HCT116 (cell line): ENCODE measurements around the gene GNAS. TPM values are rescaled to one million over a fixed set of nuclear protein-coding genes. Genes with fewer than 3 reads are reported as not detected.

Experiments used
- ATAC-seq: fragments of 200-7000 bp; cut with Tn5 transposase; 2 replicates; pipeline ENCODE4 v1.9.1; 2020; ENCODE audit warnings: mild to moderate bottlenecking, moderate library complexity
- BruUV-seq: library from RNA; stranded (reverse); fragments of 400-500 nt; replicated peaks from 2 replicates; lab custom pipeline; 2021; lab: Mats Ljungman, UMichigan
- CTCF ChIA-PET: fragments of 300-600 bp; sonication (Branson Sonifier 250); formaldehyde crosslinking; loops from one replicate; lab custom pipeline; 2021; ENCODE audit warnings: antibody characterized with exemption; lab: Charles Lee
- POLR2A ChIA-PET: fragments of 300-600, 350-600 bp; sonication (Branson Sonifier 250); formaldehyde crosslinking; loops from one replicate; lab custom pipeline; 2021; ENCODE audit warnings: antibody characterized with exemption; lab: Charles Lee
- RAD21 ChIA-PET, 2 experiments: fragments of 300-600 bp; sonication (Branson Sonifier 250); formaldehyde crosslinking; loops; one replicate each; lab custom pipeline; 2023; ENCODE audit warnings: low total read pairs in 2 of 2; ENCODE audit not compliant: uncharacterized antibody in 2 of 2, unreplicated experiment in 2 of 2, low non-redundant PET in 1 of 2; lab: Charles Lee
- DNase-seq: peaks from one replicate; pipeline ENCODE4 v3.0.0-alpha.2; 2010; ENCODE audit warnings: low read depth, low spot score
- H2AFZ ChIP-seq: fragments of 200-600 bp; shearing (Covaris generic), sonication (generic); 2 replicates; pipeline ENCODE4 v1.6.1; 2017; ENCODE audit warnings: low read depth, mixed run types, mixed read lengths, antibody characterized with exemption, low read length; ENCODE audit not compliant: poor library complexity, severe bottlenecking
- H3K27ac ChIP-seq: 2 replicates; pipeline ENCODE4 v1.5.1; 2012; ENCODE audit warnings: low read depth, low read length
- H3K27me3 ChIP-seq: fragments of 200-600 bp; sonication (generic); 2 replicates; pipeline ENCODE4 v1.6.1; 2016; ENCODE audit warnings: mixed run types, low read length, mixed read lengths; ENCODE audit not compliant: insufficient read depth
- H3K36me3 ChIP-seq, 2 experiments: fragments of 200-500 bp in 1 of 2; fragments of 200-600 bp in 1 of 2; sonication (Bioruptor generic) in 1 of 2; sonication (generic) in 1 of 2; 2 replicates each; pipeline versions ENCODE4 v1.5.1 to v1.6.1; 2014 to 2016; ENCODE audit warnings: low read length in 2 of 2, inconsistent platforms in 1 of 2, mixed read lengths in 1 of 2, mixed run types in 1 of 2; ENCODE audit not compliant: insufficient read depth in 2 of 2, control insufficient read depth in 1 of 2
- H3K4me1 ChIP-seq, 2 experiments: fragments of 200-600 bp in 1 of 2; sonication (generic) in 1 of 2; 2 replicates each; pipeline versions ENCODE4 v1.5.1 to v1.6.1; 2012 to 2017; ENCODE audit warnings: low read length in 2 of 2, inconsistent platforms in 1 of 2, mild to moderate bottlenecking in 1 of 2, mixed read lengths in 1 of 2, mixed run types in 1 of 2, moderate library complexity in 1 of 2; ENCODE audit not compliant: insufficient read depth in 2 of 2, control insufficient read depth in 1 of 2
- H3K4me2 ChIP-seq: fragments of 200-600 bp; sonication (generic); 2 replicates; pipeline ENCODE4 v1.6.1; 2017; ENCODE audit warnings: mixed run types, low read length, mixed read lengths
- H3K4me3 ChIP-seq, 2 experiments: fragments of 200-600 bp in 1 of 2; sonication (generic) in 1 of 2; replicated peaks in 1 of 2; 2 replicates each; pipeline ENCODE4 v1.5.1; 2011 to 2016; ENCODE audit warnings: low read length in 2 of 2, control low read depth in 1 of 2, low read depth in 1 of 2, mild to moderate bottlenecking in 1 of 2, mixed read lengths in 1 of 2, mixed run types in 1 of 2
- H3K79me2 ChIP-seq: fragments of 200-600 bp; sonication (generic); 2 replicates; pipeline ENCODE4 v1.6.1; 2017; ENCODE audit warnings: mild to moderate bottlenecking, mixed run types, low read length, moderate library complexity, mixed read lengths; ENCODE audit not compliant: insufficient read depth
- H3K9ac ChIP-seq: fragments of 200-600 bp; sonication (generic); 2 replicates; pipeline ENCODE4 v1.6.1; 2016; ENCODE audit warnings: low read length, mixed read lengths
- H3K9me2 ChIP-seq: fragments of 200-600 bp; sonication (generic), shearing (Covaris generic); 2 replicates; pipeline ENCODE4 v1.6.1; 2017; ENCODE audit warnings: mixed run types, mild to moderate bottlenecking, moderate library complexity; ENCODE audit not compliant: insufficient read depth
- H3K9me3 ChIP-seq, 2 experiments: fragments of 200-500 bp in 1 of 2; fragments of 200-600 bp in 1 of 2; sonication (Bioruptor generic) in 1 of 2; sonication (generic) in 1 of 2; 2 replicates each; pipeline ENCODE4 v1.6.1; 2014 to 2017; ENCODE audit warnings: low read length in 2 of 2, mixed read lengths in 2 of 2, inconsistent platforms in 1 of 2, low read depth in 1 of 2, mild to moderate bottlenecking in 1 of 2, mixed run types in 1 of 2, moderate library complexity in 1 of 2; ENCODE audit not compliant: control insufficient read depth in 1 of 2, insufficient read depth in 1 of 2
- H4K20me1 ChIP-seq: fragments of 200-600 bp; sonication (generic), shearing (Covaris generic); 2 replicates; pipeline ENCODE4 v1.6.1; 2017; ENCODE audit warnings: mixed run types, mild to moderate bottlenecking, moderate library complexity; ENCODE audit not compliant: insufficient read depth
- CBX3 ChIP-seq: IDR thresholded peaks from 2 replicates; pipeline ENCODE4 v1.6.1; 2012; ENCODE audit warnings: low read depth
- CEBPB ChIP-seq: IDR thresholded peaks from 2 replicates; pipeline ENCODE4 v1.6.1; 2012; ENCODE audit warnings: low read depth
- CTCF ChIP-seq, 3 experiments: fragments of 200-600 bp in 1 of 3; sonication (generic) in 1 of 3; IDR thresholded peaks in 2 of 3; conservative IDR thresholded peaks in 1 of 3; 2 replicates each; pipeline ENCODE4 v1.5.1; 2012 to 2017; ENCODE audit warnings: low read depth in 2 of 3, low read length in 2 of 3, antibody characterized with exemption in 1 of 3, borderline replicate concordance in 1 of 3, control low read depth in 1 of 3, mild to moderate bottlenecking in 1 of 3, mixed read lengths in 1 of 3, mixed run types in 1 of 3, moderate library complexity in 1 of 3; ENCODE audit not compliant: insufficient read depth in 1 of 3
- EGR1 ChIP-seq: IDR thresholded peaks from 2 replicates; pipeline ENCODE4 v1.6.1; 2012; ENCODE audit warnings: low read depth
- EZH2phosphoT487 ChIP-seq: fragments of 200-600 bp; IDR thresholded peaks from 2 replicates; pipeline ENCODE4 v1.6.1; 2018; ENCODE audit warnings: antibody characterized with exemption, borderline replicate concordance
- FOSL1 ChIP-seq: IDR thresholded peaks from 2 replicates; pipeline ENCODE4 v1.6.1; 2012; ENCODE audit warnings: low read depth
- JUND ChIP-seq: IDR thresholded peaks from 2 replicates; pipeline ENCODE4 v1.6.1; 2012
- MAX ChIP-seq: IDR thresholded peaks from 2 replicates; pipeline ENCODE4 v1.6.1; 2012
- POLR2AphosphoS5 ChIP-seq: IDR thresholded peaks from 2 replicates; pipeline ENCODE4 v1.6.1; 2011; ENCODE audit warnings: mild to moderate bottlenecking, low read depth, low read length, moderate library complexity
- RAD21 ChIP-seq: IDR thresholded peaks from 2 replicates; pipeline ENCODE4 v1.6.1; 2012; ENCODE audit warnings: low read depth, mild to moderate bottlenecking
- REST ChIP-seq: IDR thresholded peaks from 2 replicates; pipeline ENCODE4 v1.6.1; 2012; ENCODE audit warnings: low read depth
- SP1 ChIP-seq: IDR thresholded peaks from 2 replicates; pipeline ENCODE4 v1.6.1; 2012; ENCODE audit warnings: low read depth
- intact Hi-C: fragments of 100-400 bp; cut with micrococcal nuclease; formaldehyde crosslinking; loops from 2 replicates; pipeline ENCODE4 v1.10.0; 2022
- total RNA-seq: library from RNA; stranded (reverse); gene quantifications from one replicate; pipeline ENCODE4 v1.2.1, GENCODE V29; 2021; ENCODE audit not compliant: unreplicated experiment

Gene GNAS
- total RNA-seq, 1 experiment from 2014 or later: 699 TPM

GRCh38 chr20:58922036-58922435, 69.5 kb downstream of the GNAS start:
- BruUV-seq: no TSS peak
- no peaks in the 10 kb centered on the region for H3K36me3 ChIP-seq
- H3K4me1 ChIP-seq: peaks cover 0 to 5% of the 10 kb centered on the region in 2 experiments; a peak in 3 of 4 replicates
- no peak overlapping the region for H3K9ac ChIP-seq
- H2AFZ ChIP-seq: no peak overlapping the region
- ChIA-PET RAD21 (no interaction called here), POLR2A (no interaction called here), CTCF (no interaction called here)
- H3K79me2 ChIP-seq: no peaks in the 10 kb centered on the region
- H4K20me1 ChIP-seq: no peaks in the 10 kb centered on the region
- H3K9me3 ChIP-seq: no peaks in the 10 kb centered on the region
- ATAC-seq (no peak), DNase-seq (no peak)
- H3K9me2 ChIP-seq: no peaks in the 10 kb centered on the region
- intact Hi-C loops: no loop called here
- no peak overlapping the region for H3K27ac ChIP-seq
- H3K4me2 ChIP-seq: no peak overlapping the region
- H3K27me3 ChIP-seq: no peaks in the 10 kb centered on the region
- no peak overlapping the region for H3K4me3 ChIP-seq
- TF ChIP-seq RAD21: no peak
- TF ChIP-seq CTCF (IDR thresholded peaks at IDR 0.05 in 2 of 3, conservative IDR thresholded peaks at IDR 0.05 in 1 of 3; ENCODE audit: borderline replicate concordance in 1 of 3, insufficient read depth in 1 of 3, low read depth in 2 of 3, low read length in 2 of 3): no peak
- no peak for TF ChIP-seq SP1
- TF ChIP-seq CBX3: no peak
- no peak for TF ChIP-seq EGR1
- TF ChIP-seq FOSL1: no peak
- no peak for TF ChIP-seq JUND
- TF ChIP-seq MAX: no peak
- no peak for TF ChIP-seq EZH2phosphoT487
- no peak for TF ChIP-seq REST
- no peak for TF ChIP-seq CEBPB
- no peak for TF ChIP-seq POLR2AphosphoS5
